NCI-H524 (cell line): ENCODE data around the gene KLHL7.
A peak's percentile ranks its signal among the peaks of the same experiment; 100 is the strongest.

Source experiments
- DNase-seq, 2 experiments: peaks; one replicate each; lab custom pipeline; 2025; lab: John Stamatoyannopoulos, UW

The KLHL7 gene, protein sequence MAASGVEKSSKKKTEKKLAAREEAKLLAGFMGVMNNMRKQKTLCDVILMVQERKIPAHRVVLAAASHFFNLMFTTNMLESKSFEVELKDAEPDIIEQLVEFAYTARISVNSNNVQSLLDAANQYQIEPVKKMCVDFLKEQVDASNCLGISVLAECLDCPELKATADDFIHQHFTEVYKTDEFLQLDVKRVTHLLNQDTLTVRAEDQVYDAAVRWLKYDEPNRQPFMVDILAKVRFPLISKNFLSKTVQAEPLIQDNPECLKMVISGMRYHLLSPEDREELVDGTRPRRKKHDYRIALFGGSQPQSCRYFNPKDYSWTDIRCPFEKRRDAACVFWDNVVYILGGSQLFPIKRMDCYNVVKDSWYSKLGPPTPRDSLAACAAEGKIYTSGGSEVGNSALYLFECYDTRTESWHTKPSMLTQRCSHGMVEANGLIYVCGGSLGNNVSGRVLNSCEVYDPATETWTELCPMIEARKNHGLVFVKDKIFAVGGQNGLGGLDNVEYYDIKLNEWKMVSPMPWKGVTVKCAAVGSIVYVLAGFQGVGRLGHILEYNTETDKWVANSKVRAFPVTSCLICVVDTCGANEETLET

DNA sequence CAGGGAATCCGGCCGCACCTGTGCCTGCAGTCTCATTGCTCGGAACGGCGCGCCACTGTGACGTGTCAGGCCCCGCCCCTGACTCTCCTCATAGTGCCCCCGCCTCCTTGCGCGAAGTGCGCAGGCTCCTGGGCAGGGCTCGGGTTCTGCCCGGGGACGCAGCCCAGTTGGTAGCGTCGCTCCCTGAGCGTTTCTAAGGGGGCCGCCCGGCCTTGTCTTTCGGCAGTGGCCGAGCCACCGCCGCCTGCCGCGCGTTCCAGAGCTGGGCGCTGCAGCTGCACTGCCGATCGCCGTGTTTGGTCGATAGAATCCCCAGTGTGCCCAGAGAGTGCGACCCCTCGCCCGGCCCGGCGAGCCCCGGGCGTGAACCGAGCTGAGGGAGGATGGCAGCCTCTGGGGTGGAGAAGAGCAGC is at the start of gene KLHL7:
TSS of gene KLHL7 (plus strand) at position 142 of the 413 bp plus-strand sequence. CDS start at position 384, 242 bp downstream.
- DNase-seq: peak; percentile 84 to 88

DNA sequence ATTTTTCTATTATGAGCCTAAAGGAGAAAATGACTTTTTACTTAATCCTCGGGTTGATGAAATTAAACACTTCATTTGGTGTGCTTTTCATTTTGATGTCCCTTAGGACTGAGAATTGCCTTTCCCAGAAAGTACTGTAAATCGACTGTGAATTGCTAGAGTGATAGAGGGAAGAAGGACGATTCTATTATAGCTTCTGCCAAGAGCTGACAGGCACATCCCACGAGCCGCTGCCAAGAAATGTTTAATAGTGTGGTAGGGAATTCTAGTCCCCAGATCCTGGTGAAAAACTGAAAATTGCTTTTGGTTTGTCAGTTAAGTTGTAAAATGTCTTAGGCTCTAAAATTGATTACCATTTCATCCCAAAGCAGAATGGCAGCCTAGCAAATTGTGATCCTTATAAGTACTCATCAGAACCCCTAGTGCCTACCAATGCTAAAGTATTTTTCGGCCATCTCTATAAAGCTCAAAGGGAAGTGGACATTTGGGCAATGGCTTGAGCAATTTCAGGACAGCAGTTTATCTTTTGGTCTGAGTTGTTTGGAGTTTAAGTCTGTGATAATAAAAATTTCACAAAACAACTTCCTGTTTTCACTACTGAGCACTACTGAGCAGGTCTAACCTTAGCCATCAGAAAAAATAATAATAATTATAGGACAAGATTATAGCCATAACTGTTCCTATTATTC is 47.0 kb upstream of the KLHL7 start:
- no peak for DNase-seq

DNA sequence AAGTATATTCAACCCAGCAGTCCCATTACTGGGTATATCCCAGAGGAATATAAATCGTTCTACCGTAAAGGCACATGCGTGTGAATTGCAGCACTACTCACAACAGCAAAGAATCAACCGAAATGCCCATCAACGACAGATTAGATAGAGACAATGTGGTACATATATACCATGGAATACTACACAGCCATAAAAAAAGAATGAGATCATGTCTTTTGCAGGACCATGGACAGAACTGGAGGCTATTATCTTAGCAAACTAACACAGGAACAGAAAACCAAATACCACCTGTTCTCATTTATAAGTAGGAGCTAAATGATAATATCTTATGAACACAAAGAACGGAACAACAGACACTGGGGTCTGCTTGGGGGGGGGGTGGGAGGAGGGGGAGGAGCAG is 44.3 kb upstream of the KLHL7 start:
- no peak for DNase-seq

DNA sequence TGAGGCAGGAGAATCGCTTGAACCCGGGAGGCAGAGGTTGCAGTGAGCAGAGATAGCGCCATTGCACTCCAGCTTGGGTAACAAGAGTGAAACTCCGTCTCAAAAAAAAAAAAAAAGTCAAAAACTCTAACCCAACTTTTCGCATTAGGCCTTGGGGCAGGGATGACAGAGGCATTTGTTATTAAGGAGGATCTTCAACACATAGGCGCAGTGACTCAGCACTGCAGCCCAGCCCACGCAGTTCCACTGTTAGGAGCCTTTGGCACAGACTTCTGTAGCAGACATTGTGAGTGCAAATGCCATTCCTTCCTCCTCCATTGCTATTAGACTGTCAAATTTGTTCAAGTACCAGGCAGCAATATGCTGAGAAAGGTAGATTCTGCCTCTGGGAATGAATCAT is 43.1 kb upstream of the KLHL7 start:
- no peak for DNase-seq

- no peak for DNase-seq
These were observed 39.6 kb upstream of the KLHL7 start for GRCh38 chr7:23065974-23066373.

DNA sequence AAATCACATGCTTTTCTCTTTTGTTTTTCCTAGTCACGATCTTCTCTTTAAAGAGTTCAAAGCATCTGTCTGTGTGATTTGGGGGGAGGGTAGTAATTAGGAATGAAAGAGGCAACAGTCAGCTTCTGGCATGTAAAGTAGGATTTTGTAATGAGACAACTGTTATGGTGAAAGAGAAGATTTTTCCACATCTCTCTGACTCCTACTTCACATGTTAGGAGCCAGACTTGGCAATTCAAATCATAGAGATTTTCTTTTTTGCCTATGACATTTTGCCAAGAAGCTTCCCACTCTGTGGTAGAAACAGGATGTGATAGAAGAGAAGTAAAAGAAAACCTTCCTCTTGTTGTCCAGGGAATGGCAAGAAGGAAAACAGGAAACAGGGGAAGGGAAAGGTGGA is 38.3 kb upstream of the KLHL7 start:
- DNase-seq: no peak

GRCh38 chr7:23072048-23072447 is 33.5 kb upstream of the KLHL7 start:
- DNase-seq: peak in 1 of 2 experiments; percentile 8

- DNase-seq: no peak
These were observed 32.7 kb upstream of the KLHL7 start for GRCh38 chr7:23072922-23073321.

GRCh38 chr7:23074443-23075261 is 30.9 kb upstream of the KLHL7 start:
- DNase-seq: no peak

GRCh38 chr7:23075571-23075970 is 30.0 kb upstream of the KLHL7 start:
- DNase-seq: no peak

DNA sequence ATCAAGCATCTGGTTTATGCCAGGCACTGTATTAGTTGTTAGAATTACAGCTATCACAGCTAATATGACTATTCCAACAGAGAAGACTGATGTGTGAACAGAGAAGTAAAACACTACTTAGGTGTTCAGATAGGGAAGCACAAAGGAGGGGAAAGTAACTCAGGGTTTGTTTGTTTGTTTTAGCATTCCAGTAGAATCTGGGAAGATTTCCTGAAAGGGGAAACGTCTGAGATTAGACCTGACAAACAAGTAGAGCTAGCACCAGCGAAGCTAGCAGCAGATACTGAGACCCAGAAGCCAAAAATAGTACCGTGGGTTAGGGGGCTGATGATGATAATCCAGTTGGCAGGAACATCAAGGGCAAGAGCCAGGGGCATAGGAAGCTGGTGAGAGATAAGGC is 28.8 kb upstream of the KLHL7 start:
- no peak for DNase-seq

DNA sequence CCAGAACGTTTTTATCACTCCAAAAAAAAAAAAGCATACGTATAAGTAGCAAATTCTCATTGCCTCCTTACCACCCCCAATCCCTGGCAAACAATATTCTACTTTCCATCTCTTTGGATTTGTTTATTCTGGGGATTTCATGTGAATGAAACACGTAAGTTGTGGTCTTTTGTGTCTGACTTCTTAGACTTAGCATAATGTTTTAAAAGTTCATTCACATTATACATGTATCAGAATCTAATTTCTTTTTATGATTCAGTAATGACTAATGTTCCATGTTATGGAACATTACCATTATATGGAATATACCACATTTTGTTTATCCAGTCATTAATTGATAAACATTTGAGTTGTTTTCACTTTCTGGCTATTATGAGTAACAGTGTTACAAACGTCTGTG is 12.5 kb upstream of the KLHL7 start:
- no peak for DNase-seq

GRCh38 chr7:23093546-23093945 is 12.0 kb upstream of the KLHL7 start:
- DNase-seq: no peak

DNA sequence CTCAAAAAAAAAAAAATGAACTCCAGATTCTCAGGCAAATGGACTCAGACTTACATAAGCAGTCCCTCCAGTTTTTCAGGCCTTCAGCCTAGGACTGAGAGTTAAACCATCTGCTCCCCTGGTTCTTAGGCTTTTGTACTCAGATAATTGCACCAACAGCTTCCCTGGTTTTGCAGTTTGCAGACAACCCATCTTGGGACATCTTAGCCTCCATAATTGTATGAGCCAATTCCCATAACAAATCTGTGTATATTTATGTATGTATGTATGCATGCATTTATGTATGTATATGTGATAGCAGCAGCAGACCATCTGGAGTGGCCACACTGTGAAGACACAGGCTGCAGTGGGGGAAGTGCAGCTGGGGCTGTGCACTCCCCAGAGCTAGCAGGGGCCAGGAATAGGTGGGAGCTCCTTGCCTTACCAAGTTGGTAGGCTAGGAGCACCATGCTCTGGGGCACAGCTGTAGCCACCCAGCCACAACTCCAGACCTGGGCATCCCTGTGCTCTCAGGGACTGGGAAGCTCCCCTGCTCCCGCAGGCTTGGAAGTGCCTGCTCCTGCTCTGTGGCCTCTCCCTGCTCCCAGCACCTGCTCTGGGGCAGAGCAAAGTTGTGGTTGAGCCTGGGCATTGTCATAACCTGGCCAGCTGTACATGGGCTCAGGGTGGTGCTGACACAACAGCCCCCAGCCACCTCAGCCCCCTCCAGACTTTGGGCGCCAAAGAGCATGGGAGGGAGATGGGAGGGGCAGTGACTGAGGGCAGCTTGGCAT is 8.9 kb upstream of the KLHL7 start:
- peak in 1 of 2 experiments; percentile 12 for DNase-seq

DNA sequence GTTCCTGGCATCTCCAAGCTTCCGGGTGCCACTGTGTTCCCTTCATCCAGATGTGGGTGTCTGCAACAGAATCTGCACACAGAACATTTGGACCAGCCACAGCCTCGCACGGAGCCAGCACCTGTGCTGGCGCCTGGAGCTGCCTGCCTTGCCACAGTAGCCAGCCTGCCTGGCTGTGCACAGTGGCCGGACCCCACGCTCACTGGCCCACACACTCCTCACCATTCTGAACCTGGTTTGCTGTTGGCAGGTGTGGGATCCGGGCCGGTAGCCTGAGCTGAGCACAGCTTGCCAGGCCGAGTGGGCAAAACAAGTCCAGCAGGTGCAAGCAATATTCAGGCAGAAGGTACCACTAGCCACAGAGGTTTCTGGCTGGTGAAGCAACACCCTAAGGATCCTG is 7.6 kb upstream of the KLHL7 start:
- no peak for DNase-seq

DNA sequence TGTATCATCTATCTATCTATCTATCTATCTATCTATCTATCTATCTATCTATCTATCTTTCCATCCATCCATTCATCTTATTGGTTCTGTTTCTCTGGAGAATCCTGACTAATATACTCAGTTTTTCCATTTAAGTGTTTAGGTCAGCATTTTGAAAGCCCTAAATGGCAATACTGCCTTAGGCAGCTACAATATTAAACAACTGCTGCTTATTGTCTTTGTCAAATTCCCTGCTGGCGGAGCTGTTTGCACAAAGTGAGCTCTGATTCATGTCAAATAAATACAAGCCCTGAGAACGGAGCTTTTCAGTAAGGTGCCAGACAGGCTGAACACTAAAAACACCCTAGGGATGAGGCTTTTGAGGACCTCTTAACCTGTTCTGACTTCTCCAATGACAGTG is 7.1 kb upstream of the KLHL7 start:
- no peak for DNase-seq

DNA sequence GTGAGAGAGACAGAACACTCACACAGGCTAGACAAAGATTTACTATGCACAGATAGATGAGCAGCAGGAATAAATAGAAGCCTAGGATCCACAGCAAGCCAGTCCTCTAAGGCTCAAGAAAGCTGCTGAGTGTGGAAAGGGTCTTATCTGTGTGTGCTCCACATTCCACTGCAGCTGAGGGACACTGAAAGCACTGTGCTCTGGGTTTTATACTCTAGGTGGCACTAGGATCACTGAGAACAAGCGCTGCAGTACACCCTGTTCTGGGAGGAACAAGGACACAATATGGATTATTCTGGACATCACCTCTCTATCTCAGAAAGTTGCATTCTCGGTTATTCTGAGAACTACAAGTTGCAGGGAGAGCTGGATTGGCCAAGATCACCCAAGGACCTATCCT is 4.9 kb upstream of the KLHL7 start:
- no peak for DNase-seq

DNA sequence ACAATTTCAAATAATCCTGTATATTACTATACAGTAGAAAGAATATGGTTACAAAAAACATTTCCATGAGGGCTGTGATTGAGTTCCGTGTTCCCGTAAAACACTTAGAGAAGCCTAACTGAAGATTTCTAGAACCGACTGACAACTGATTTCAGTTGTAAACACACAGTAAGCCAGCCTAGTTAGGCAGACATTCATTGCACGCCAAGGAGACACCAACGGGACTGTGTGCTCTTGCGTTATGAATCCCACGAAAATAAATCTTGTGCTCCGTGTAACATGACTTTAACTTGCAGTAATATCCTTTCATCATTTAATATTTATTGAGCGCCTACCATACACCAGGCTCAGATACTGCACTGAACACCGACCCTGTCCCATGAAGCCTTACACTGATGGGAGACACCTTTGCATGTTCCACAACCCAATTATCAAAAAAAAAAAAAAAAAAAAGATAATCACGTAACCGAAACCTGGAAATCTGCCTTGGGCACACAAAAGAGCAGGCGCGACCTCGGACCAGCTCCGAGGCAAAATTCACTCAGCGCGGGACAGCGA is 420 bp upstream of the KLHL7 start:
- DNase-seq: peak in 1 of 2 experiments; percentile 32

DNA sequence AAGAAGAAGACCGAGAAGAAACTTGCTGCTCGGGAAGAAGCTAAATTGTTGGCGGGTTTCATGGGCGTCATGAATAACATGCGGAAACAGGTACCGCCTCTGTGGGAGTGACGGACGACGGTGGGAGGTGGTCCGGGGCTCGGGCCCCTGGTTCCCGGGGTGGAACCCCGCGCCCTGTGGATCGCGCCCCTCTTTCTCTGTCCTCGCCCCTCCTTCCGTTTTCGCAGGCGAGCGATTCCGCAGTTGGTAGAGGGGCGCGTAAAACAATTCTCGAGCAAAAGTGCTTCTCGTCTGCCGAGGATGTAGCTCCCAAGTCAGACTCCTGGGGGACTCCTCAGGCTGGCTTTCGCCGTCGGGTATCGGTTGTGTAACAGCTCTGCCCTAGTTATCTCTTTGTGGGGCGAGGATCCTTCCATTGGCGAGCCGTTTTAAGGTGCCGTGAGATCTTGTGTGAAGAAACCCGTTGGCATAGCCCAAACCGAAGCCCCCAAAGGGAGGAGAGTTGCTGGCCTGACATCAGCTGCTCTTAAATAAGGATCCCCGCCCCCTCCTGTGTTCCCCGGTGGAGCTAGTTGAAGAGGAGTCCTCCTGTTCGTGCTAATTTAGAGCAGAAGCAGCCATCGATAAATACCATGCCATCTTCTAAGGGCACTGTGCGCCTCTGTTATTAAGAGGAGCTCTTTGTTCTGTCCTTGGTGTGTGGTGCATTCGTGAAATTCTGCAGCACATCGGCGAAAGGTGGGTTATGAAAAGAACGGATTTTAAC is 655 bp downstream of the KLHL7 start:
- DNase-seq: peak; percentile 62 to 63
